ENCODE measurements around the gene BCAS3.

The BCAS3 gene

DNA sequence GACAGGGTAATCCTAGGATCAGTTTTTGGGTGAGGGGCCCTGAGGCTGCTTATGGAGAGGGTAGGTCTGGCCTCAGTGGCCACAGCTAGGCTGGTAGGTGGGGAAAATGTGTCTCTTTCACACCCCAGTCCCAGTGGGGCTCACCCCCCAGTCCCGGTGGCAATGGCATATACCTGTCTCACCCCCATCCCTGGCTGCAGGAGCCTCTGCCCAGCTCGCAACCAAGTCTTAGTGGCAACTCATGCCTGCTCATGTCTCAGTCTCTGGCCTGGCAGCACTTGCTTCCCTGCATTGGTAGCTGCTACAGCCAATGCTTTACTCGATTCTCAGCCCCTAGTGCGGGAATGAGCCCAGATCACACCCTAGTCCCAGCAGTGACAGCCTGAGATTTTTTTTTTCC, 221.5 kb downstream of the BCAS3 start:
- H3K9ac ChIP-seq = no peak overlapping the region
- H3K27me3 ChIP-seq (ENCODE audit: insufficient read depth, low read depth) = no peaks in the 10 kb centered on the region
- H3K4me1 ChIP-seq (ENCODE audit: low read depth, poor library complexity, severe bottlenecking) = no peaks in the 10 kb centered on the region
- H3K27ac ChIP-seq = no peak overlapping the region
- no peaks in the 10 kb centered on the region for H4K20me1 ChIP-seq (ENCODE audit: insufficient read depth)
- H3K4me2 ChIP-seq = no peak overlapping the region
- H3K79me2 ChIP-seq (ENCODE audit: insufficient read depth, low read depth) = no peaks in the 10 kb centered on the region
- H3K4me3 ChIP-seq (IDR thresholded peaks at IDR 0.05; ENCODE audit: insufficient read depth, low read depth, low read length) = no peak overlapping the region
- H2AFZ ChIP-seq (ENCODE audit: low read depth) = no peak overlapping the region
- TF ChIP-seq, protein P1, sequence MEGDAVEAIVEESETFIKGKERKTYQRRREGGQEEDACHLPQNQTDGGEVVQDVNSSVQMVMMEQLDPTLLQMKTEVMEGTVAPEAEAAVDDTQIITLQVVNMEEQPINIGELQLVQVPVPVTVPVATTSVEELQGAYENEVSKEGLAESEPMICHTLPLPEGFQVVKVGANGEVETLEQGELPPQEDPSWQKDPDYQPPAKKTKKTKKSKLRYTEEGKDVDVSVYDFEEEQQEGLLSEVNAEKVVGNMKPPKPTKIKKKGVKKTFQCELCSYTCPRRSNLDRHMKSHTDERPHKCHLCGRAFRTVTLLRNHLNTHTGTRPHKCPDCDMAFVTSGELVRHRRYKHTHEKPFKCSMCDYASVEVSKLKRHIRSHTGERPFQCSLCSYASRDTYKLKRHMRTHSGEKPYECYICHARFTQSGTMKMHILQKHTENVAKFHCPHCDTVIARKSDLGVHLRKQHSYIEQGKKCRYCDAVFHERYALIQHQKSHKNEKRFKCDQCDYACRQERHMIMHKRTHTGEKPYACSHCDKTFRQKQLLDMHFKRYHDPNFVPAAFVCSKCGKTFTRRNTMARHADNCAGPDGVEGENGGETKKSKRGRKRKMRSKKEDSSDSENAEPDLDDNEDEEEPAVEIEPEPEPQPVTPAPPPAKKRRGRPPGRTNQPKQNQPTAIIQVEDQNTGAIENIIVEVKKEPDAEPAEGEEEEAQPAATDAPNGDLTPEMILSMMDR (conservative IDR thresholded peaks at IDR 0.05; ENCODE audit: low read depth, low read length) = no peak
- H3K36me3 ChIP-seq (ENCODE audit: insufficient read depth) = no peaks in the 10 kb centered on the region

DNA sequence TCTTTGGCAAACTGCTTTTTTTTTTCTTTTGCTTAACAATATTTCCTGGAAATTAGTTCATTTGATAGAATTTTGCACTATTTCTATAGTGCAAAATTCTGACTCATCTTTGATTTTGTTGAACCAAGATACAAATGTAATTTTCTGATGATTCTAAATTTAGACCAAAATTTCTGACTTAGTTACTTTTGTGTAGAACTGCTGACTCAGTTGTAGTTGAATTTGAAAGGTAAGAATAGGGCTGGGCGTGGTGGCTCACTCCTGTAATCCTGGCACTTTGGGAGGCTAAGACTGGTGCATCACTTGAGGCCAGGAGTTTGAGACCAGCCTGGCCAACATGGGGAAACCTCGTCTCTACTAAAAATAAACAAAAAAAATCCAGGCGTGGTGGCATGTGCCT, 223.0 kb downstream of the BCAS3 start:
- Histone ChIP-seq H3K4me2 (no peak overlapping the region), H3K9ac (no peak overlapping the region), H2AFZ (ENCODE audit: low read depth) (no peak overlapping the region), H3K27ac (no peak overlapping the region), H3K36me3 (ENCODE audit: insufficient read depth) (no peaks in the 10 kb centered on the region), H3K4me1 (ENCODE audit: low read depth, poor library complexity, severe bottlenecking) (no peaks in the 10 kb centered on the region), H3K4me3 (IDR thresholded peaks at IDR 0.05; ENCODE audit: insufficient read depth, low read depth, low read length) (no peak overlapping the region), H3K79me2 (ENCODE audit: insufficient read depth, low read depth) (no peaks in the 10 kb centered on the region), H3K27me3 (ENCODE audit: insufficient read depth, low read depth) (no peaks in the 10 kb centered on the region), H4K20me1 (ENCODE audit: insufficient read depth) (no peaks in the 10 kb centered on the region)
- TF ChIP-seq, protein P1 (conservative IDR thresholded peaks at IDR 0.05; ENCODE audit: low read depth, low read length) = no peak

DNA sequence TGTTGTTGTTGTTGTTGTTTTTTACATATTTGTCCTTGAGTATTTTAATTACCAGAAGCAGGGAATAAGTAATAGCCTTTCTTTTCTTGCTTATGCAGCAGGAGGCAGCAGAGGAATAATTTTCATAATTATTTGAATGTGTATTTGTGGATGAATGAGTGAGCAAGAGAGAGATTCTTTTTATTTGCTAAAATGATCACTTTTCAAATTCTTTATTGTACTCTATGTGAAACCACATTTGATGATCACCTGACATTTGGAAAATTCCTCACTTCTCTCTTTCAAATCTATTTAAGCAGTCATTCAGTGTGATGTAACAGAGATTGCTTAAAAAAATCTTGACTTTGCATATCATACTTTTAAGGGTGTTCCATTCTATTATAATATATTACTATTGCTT, 223.6 kb downstream of the BCAS3 start:
- TF ChIP-seq, protein P1 (conservative IDR thresholded peaks at IDR 0.05; ENCODE audit: low read depth, low read length) = no peak
- no peak overlapping the region for H2AFZ ChIP-seq (ENCODE audit: low read depth)
- no peaks in the 10 kb centered on the region for H4K20me1 ChIP-seq (ENCODE audit: insufficient read depth)
- no peaks in the 10 kb centered on the region for H3K79me2 ChIP-seq (ENCODE audit: insufficient read depth, low read depth)
- no peaks in the 10 kb centered on the region for H3K36me3 ChIP-seq (ENCODE audit: insufficient read depth)
- no peak overlapping the region for H3K4me2 ChIP-seq
- no peak overlapping the region for H3K27ac ChIP-seq
- no peak overlapping the region for H3K4me3 ChIP-seq (IDR thresholded peaks at IDR 0.05; ENCODE audit: insufficient read depth, low read depth, low read length)
- no peak overlapping the region for H3K9ac ChIP-seq
- H3K27me3 ChIP-seq (ENCODE audit: insufficient read depth, low read depth) = no peaks in the 10 kb centered on the region
- no peaks in the 10 kb centered on the region for H3K4me1 ChIP-seq (ENCODE audit: low read depth, poor library complexity, severe bottlenecking)

DNA sequence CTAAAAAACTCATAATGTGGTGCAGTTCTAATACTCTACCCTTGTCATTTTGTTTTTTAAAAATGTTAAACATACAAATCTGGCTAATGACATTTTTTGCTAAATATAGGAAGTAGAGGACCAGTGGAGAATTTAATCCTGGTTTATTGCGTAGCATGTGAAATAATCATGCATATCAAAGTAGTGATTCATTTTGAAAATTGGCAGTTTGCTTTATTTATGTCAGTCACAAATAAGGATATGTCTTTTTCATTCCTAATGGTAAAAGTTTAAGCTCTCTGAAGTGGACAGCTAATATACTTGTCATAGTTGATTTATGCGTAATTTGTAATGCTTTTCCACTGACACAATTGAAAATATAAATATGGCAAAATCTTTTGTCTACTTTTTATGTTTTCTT, 224.2 kb downstream of the BCAS3 start:
- Histone ChIP-seq H3K4me3 (IDR thresholded peaks at IDR 0.05; ENCODE audit: insufficient read depth, low read depth, low read length) (no peak overlapping the region), H3K79me2 (ENCODE audit: insufficient read depth, low read depth) (no peaks in the 10 kb centered on the region), H3K27ac (no peak overlapping the region), H3K27me3 (ENCODE audit: insufficient read depth, low read depth) (no peaks in the 10 kb centered on the region), H3K4me1 (ENCODE audit: low read depth, poor library complexity, severe bottlenecking) (no peaks in the 10 kb centered on the region), H2AFZ (ENCODE audit: low read depth) (no peak overlapping the region), H4K20me1 (ENCODE audit: insufficient read depth) (no peaks in the 10 kb centered on the region), H3K36me3 (ENCODE audit: insufficient read depth) (no peaks in the 10 kb centered on the region), H3K9ac (no peak overlapping the region), H3K4me2 (no peak overlapping the region)
- TF ChIP-seq, protein P1 (conservative IDR thresholded peaks at IDR 0.05; ENCODE audit: low read depth, low read length) = no peak

DNA sequence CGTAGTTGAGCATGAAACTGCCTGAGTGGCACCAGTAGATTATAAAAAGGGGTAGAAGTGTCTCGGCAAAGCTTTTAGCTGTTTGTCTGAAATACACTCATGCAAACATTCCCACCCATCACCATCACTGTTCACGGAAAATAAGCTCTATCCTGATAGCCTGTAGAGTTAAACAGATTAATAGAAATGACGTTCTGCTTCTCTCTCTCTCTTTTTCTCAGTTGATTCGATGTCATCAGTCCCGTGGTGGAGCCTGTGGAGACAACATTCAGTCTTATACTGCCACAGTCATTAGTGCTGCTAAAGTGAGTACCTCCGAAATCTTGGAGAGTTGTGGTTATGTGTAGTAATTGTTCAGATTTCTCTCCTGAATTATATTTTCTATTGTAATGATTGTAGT, 224.7 kb downstream of the BCAS3 start:
- Histone ChIP-seq H4K20me1 (ENCODE audit: insufficient read depth) (no peaks in the 10 kb centered on the region), H3K36me3 (ENCODE audit: insufficient read depth) (no peaks in the 10 kb centered on the region), H3K79me2 (ENCODE audit: insufficient read depth, low read depth) (no peaks in the 10 kb centered on the region), H3K27me3 (ENCODE audit: insufficient read depth, low read depth) (no peaks in the 10 kb centered on the region), H2AFZ (ENCODE audit: low read depth) (no peak overlapping the region), H3K9ac (no peak overlapping the region), H3K4me1 (ENCODE audit: low read depth, poor library complexity, severe bottlenecking) (no peaks in the 10 kb centered on the region), H3K4me2 (no peak overlapping the region), H3K4me3 (IDR thresholded peaks at IDR 0.05; ENCODE audit: insufficient read depth, low read depth, low read length) (no peak overlapping the region), H3K27ac (no peak overlapping the region)
- TF ChIP-seq, protein P1 (conservative IDR thresholded peaks at IDR 0.05; ENCODE audit: low read depth, low read length) = no peak

Measured in KMS-11 (cell line).